ENCODE results near the gene WNT3A. TPM values are rescaled to one million over a fixed set of nuclear protein-coding genes. Genes with fewer than 3 reads are reported as not detected.

Gene WNT3A
- total and polyA plus RNA-seq, 9 of the 15 experiments (the other 6 are each of a cell fraction or from before 2014, with no cell fraction given) = not detected

DNA sequence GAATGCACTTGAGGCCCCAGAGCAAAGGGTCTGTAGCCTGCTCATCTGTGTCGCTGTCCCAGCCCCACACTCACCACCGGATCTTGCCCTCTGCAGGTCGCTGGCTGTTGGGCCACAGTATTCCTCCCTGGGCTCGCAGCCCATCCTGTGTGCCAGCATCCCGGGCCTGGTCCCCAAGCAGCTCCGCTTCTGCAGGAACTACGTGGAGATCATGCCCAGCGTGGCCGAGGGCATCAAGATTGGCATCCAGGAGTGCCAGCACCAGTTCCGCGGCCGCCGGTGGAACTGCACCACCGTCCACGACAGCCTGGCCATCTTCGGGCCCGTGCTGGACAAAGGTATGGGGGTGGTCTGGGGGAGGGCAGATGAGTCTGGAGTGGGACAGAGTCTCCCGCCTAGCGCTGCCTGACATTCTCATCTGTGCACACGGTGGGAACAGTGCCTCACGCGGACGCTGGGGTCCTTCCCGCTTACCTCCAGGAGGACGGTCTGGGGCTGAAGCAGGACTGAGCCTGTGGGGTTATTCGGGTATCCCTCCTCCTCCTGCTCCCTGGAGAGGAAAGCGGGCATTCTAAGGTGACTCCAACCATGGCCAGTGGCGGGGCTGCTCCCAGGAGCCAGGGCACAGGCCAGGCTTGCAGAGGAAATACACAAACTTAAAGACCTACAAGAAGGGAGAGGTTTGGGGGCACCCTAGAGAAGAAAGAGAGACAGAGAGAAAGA lies 15.9 kb downstream of the WNT3A start:
- WGBS (ENCODE audit: insufficient coverage, low coverage, missing lambda C conversion rate) = 3% methylated on average over 28 of the region's 28 CpGs
- TF ChIP-seq ZNF444 (CRISPR knock-in tag; IDR thresholded peaks at IDR 0.05) = no peak
- TF ChIP-seq, protein P1, sequence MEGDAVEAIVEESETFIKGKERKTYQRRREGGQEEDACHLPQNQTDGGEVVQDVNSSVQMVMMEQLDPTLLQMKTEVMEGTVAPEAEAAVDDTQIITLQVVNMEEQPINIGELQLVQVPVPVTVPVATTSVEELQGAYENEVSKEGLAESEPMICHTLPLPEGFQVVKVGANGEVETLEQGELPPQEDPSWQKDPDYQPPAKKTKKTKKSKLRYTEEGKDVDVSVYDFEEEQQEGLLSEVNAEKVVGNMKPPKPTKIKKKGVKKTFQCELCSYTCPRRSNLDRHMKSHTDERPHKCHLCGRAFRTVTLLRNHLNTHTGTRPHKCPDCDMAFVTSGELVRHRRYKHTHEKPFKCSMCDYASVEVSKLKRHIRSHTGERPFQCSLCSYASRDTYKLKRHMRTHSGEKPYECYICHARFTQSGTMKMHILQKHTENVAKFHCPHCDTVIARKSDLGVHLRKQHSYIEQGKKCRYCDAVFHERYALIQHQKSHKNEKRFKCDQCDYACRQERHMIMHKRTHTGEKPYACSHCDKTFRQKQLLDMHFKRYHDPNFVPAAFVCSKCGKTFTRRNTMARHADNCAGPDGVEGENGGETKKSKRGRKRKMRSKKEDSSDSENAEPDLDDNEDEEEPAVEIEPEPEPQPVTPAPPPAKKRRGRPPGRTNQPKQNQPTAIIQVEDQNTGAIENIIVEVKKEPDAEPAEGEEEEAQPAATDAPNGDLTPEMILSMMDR (IDR thresholded peaks at IDR 0.05 in 2 of 3, conservative IDR thresholded peaks at IDR 0.05 in 1 of 3; ENCODE audit: insufficient read depth in 2 of 3, low read depth in 1 of 3, low read length in 3 of 3) = 0 out of 6 replicates have a peak, but pooled peaks of 1 of the 3 experiments have one; percentile 12
- TF ChIP-seq CBFA2T3 (IDR thresholded peaks at IDR 0.05) = no peak
- Histone ChIP-seq H2AFZ (ENCODE audit: low read depth, low read length) (no peak overlapping the region), H3K27ac (ENCODE audit: extremely low read depth, low read depth, low read length) (no peak overlapping the region), H3K9me1 (ENCODE audit: control insufficient read depth, insufficient read depth, low read length) (no peaks in the 10 kb centered on the region), H3K27me3 (ENCODE audit: control insufficient read depth in 2 of 2, insufficient read depth in 2 of 2, low read length in 2 of 2) (peaks cover 28 to 67% of the 10 kb centered on the region in 2 experiments), H3K4me1 (replicated peaks in 1 of 2; ENCODE audit: control insufficient read depth in 2 of 2, insufficient read depth in 2 of 2, low read length in 2 of 2) (peaks cover 0 to 12% of the 10 kb centered on the region in 2 experiments; a peak in 2 of 5 replicates), H4K20me1 (replicated peaks; ENCODE audit: control insufficient read depth, insufficient read depth, low read length) (no peaks in the 10 kb centered on the region), H3K79me2 (ENCODE audit: control insufficient read depth, insufficient read depth, low read length) (no peaks in the 10 kb centered on the region), H3K36me3 (ENCODE audit: control insufficient read depth, insufficient read depth, low read length) (no peaks in the 10 kb centered on the region), H3K9ac (ENCODE audit: insufficient read depth in 1 of 2, low read depth in 2 of 2, low read length in 2 of 2) (peak overlapping the region in 1 of 2 experiments; percentile 17; a peak in 1 of 4 replicates), H3K4me3 (no peak overlapping the region), H3K4me2 (ENCODE audit: insufficient read depth, low read length) (no peak overlapping the region), H3K9me3 (replicated peaks; ENCODE audit: control insufficient read depth, insufficient read depth, low read depth, low read length) (no peaks in the 10 kb centered on the region)
- POLR2A ChIA-PET = interaction anchor here (0.6 to 1.2 kb wide), 4 partner anchors 52 to 426 kb away, joined by 3 read pairs; no protein-coding TSS in a partner anchor
- peak; percentile 72 for ATAC-seq
- CTCF ChIA-PET (ENCODE audit: low intra/inter-chr PET ratio) = no interaction called here
- no peak for FAIRE-seq
- in situ Hi-C loops (cut with MboI) = no loop called here
- no TSS peak for BruUV-seq (replicated peaks)
- intact Hi-C loops (cut with micrococcal nuclease) = no loop called here
- DNase-seq (ENCODE audit: extremely low read depth in 1 of 4, low spot score in 3 of 4) = no peak
